Measurements from ENCODE around the gene SLC37A1. TPM values are rescaled to one million over a fixed set of nuclear protein-coding genes. Genes with fewer than 3 reads are reported as not detected.

The SLC37A1 gene
- total RNA-seq, 1 experiment from 2014 or later, result 5.0 TPM

- Histone ChIP-seq H3K27me3 (no peaks in the 10 kb centered on the region), H3K36me3 (no peaks in the 10 kb centered on the region), H3K4me3 (no peak overlapping the region), H3K9me3 (no peaks in the 10 kb centered on the region)
- DNase-seq, result no peak
Observed at GRCh38 chr21:42566524-42567213, 53.0 kb downstream of the SLC37A1 start.

- H3K4me3 ChIP-seq, result no peak overlapping the region
- no peaks in the 10 kb centered on the region for H3K36me3 ChIP-seq
- H3K27me3 ChIP-seq, result no peaks in the 10 kb centered on the region
- DNase-seq, result no peak
- no peaks in the 10 kb centered on the region for H3K9me3 ChIP-seq
Observed at GRCh38 chr21:42567214-42567555, 53.5 kb downstream of the SLC37A1 start.

- no peak for DNase-seq
- Histone ChIP-seq H3K36me3 (no peaks in the 10 kb centered on the region), H3K27me3 (no peaks in the 10 kb centered on the region), H3K4me3 (no peak overlapping the region), H3K9me3 (no peaks in the 10 kb centered on the region)
Observed at GRCh38 chr21:42567861-42568260, 54.2 kb downstream of the SLC37A1 start.

GRCh38 chr21:42568376-42568775 lies 54.7 kb downstream of the SLC37A1 start:
- H3K36me3 ChIP-seq, result no peaks in the 10 kb centered on the region
- no peak overlapping the region for H3K4me3 ChIP-seq
- DNase-seq, result no peak
- H3K9me3 ChIP-seq, result no peaks in the 10 kb centered on the region
- H3K27me3 ChIP-seq, result no peaks in the 10 kb centered on the region

GRCh38 chr21:42568866-42569731 lies 55.4 kb downstream of the SLC37A1 start:
- no peak overlapping the region for H3K4me3 ChIP-seq
- no peaks in the 10 kb centered on the region for H3K36me3 ChIP-seq
- no peaks in the 10 kb centered on the region for H3K27me3 ChIP-seq
- no peak for DNase-seq
- H3K9me3 ChIP-seq, result no peaks in the 10 kb centered on the region

- H3K4me3 ChIP-seq, result no peak overlapping the region
- H3K9me3 ChIP-seq, result no peaks in the 10 kb centered on the region
- no peak for DNase-seq
- H3K36me3 ChIP-seq, result no peaks in the 10 kb centered on the region
- H3K27me3 ChIP-seq, result no peaks in the 10 kb centered on the region
Observed at GRCh38 chr21:42569732-42570301, 56.2 kb downstream of the SLC37A1 start.

GRCh38 chr21:42570362-42570761 lies 56.7 kb downstream of the SLC37A1 start:
- no peaks in the 10 kb centered on the region for H3K9me3 ChIP-seq
- no peak for DNase-seq
- H3K36me3 ChIP-seq, result no peaks in the 10 kb centered on the region
- no peak overlapping the region for H3K4me3 ChIP-seq
- no peaks in the 10 kb centered on the region for H3K27me3 ChIP-seq

GRCh38 chr21:42570841-42571387 lies 57.3 kb downstream of the SLC37A1 start:
- Histone ChIP-seq H3K4me3 (no peak overlapping the region), H3K36me3 (no peaks in the 10 kb centered on the region), H3K9me3 (no peaks in the 10 kb centered on the region), H3K27me3 (no peaks in the 10 kb centered on the region)
- DNase-seq, result no peak

GRCh38 chr21:42571391-42572150 lies 57.9 kb downstream of the SLC37A1 start:
- no peak for DNase-seq
- H3K4me3 ChIP-seq, result no peak overlapping the region
- no peaks in the 10 kb centered on the region for H3K36me3 ChIP-seq
- peaks cover 3% of the 10 kb centered on the region for H3K9me3 ChIP-seq
- no peaks in the 10 kb centered on the region for H3K27me3 ChIP-seq

- Histone ChIP-seq H3K36me3 (no peaks in the 10 kb centered on the region), H3K9me3 (peaks cover 7% of the 10 kb centered on the region), H3K4me3 (no peak overlapping the region), H3K27me3 (no peaks in the 10 kb centered on the region; the same call in 1 of the 2 replicates)
- no peak for DNase-seq
Observed at GRCh38 chr21:42572906-42573495, 59.3 kb downstream of the SLC37A1 start.

- no peak for DNase-seq
- Histone ChIP-seq H3K9me3 (peaks cover 7% of the 10 kb centered on the region), H3K4me3 (no peak overlapping the region), H3K36me3 (no peaks in the 10 kb centered on the region), H3K27me3 (no peaks in the 10 kb centered on the region; the same call in 1 of the 2 replicates)
Observed at GRCh38 chr21:42574234-42575027, 60.8 kb downstream of the SLC37A1 start.

- Histone ChIP-seq H3K27me3 (no peaks in the 10 kb centered on the region; the same call in 1 of the 2 replicates), H3K36me3 (no peaks in the 10 kb centered on the region), H3K4me3 (no peak overlapping the region), H3K9me3 (peaks cover 7% of the 10 kb centered on the region)
- no peak for DNase-seq
Observed at GRCh38 chr21:42575111-42575510, 61.5 kb downstream of the SLC37A1 start.

GRCh38 chr21:42576639-42577038 lies 63.0 kb downstream of the SLC37A1 start:
- DNase-seq, result no peak
- Histone ChIP-seq H3K9me3 (peaks cover 7% of the 10 kb centered on the region), H3K4me3 (no peak overlapping the region), H3K27me3 (no peaks in the 10 kb centered on the region; the same call in 1 of the 2 replicates), H3K36me3 (no peaks in the 10 kb centered on the region)

- Histone ChIP-seq H3K4me3 (no peak overlapping the region), H3K36me3 (no peaks in the 10 kb centered on the region), H3K27me3 (no peaks in the 10 kb centered on the region; the same call in 1 of the 2 replicates), H3K9me3 (peaks cover 7% of the 10 kb centered on the region)
- DNase-seq, result no peak
Observed at GRCh38 chr21:42578034-42578433, 64.4 kb downstream of the SLC37A1 start.

- DNase-seq, result no peak
- Histone ChIP-seq H3K4me3 (no peak overlapping the region), H3K36me3 (no peaks in the 10 kb centered on the region), H3K9me3 (peaks cover 7% of the 10 kb centered on the region), H3K27me3 (no peaks in the 10 kb centered on the region; the same call in 1 of the 2 replicates)
Observed at GRCh38 chr21:42578761-42579415, 65.2 kb downstream of the SLC37A1 start.
